Uterus (tissue), 4 donors: ENCODE results near the gene SLC25A47. TPM values are rescaled to one million over a fixed set of nuclear protein-coding genes. Genes with fewer than 3 reads are reported as not detected.

Experiments
- DNase-seq, 2 donors: peaks; one replicate each; pipeline ENCODE4 v3.0.0-alpha.2; 2019 to 2020
- H3K27ac ChIP-seq, 2 donors: fragments of 200-600 bp; sonication (generic); 1 replicate in 1 of 2; 2 replicates in 1 of 2; pipeline ENCODE4 v1.5.1; 2016 to 2018
- H3K27me3 ChIP-seq, 2 donors: fragments of 200-600 bp; sonication (generic); one replicate each; pipeline ENCODE4 v1.5.1; 2018 to 2019; ENCODE audit warnings: control low read depth in 1 of 2
- H3K36me3 ChIP-seq, 2 donors: fragments of 200-600 bp; sonication (generic); one replicate each; pipeline ENCODE4 v1.5.1; 2019; ENCODE audit warnings: control low read depth in 1 of 2
- H3K4me1 ChIP-seq, 2 donors: fragments of 200-600 bp; sonication (generic); one replicate each; pipeline ENCODE4 v1.5.1; 2018 to 2019; ENCODE audit warnings: control low read depth in 1 of 2
- H3K4me3 ChIP-seq, 2 donors: fragments of 200-600 bp; sonication (generic); 1 replicate in 1 of 2; 2 replicates in 1 of 2; pipeline ENCODE4 v1.5.1; 2018 to 2019; ENCODE audit warnings: mild to moderate bottlenecking in 1 of 2
- H3K9me3 ChIP-seq, 2 donors: fragments of 200-600 bp; sonication (generic); one replicate each; pipeline ENCODE4 v1.5.1; 2019; ENCODE audit warnings: control low read depth in 1 of 2
- POLR2A ChIP-seq, 2 donors: fragments of 450-650 bp; IDR thresholded peaks; one replicate each; pipeline ENCODE4 v1.6.1; 2016; ENCODE audit warnings: antibody characterized with exemption in 2 of 2, mild to moderate bottlenecking in 1 of 2, moderate library complexity in 1 of 2
- intact Hi-C: fragments of 100-400 bp; cut with DNase I; formaldehyde crosslinking; loops from one replicate; pipeline ENCODE4 v1.15.1; 2023; ENCODE audit warnings: low total_unique reads
- total RNA-seq, 4 donors: library from RNA; depleted of rRNA in 3 of 4; stranded (reverse); fragments of >200 nt in 3 of 4; gene quantifications; one replicate each; pipeline versions ENCODE4 v1.1.0 to v1.2.4, GENCODE V29; 2014 to 2023
- TF ChIP-seq, protein P1 (sequence below), 4 experiments: fragments of 200-600 bp in 2 of 4; fragments of 450-650 bp in 2 of 4; sonication (generic) in 2 of 4; IDR thresholded peaks; one replicate each; pipeline ENCODE4 v1.5.1; 2016 to 2019; ENCODE audit warnings: antibody characterized with exemption in 4 of 4, mild to moderate bottlenecking in 2 of 4, moderate library complexity in 1 of 4
- donor health status: DM: yes; HTN: yes; CAD: no.

SLC25A47 gene
- total RNA-seq, 4 donors from 2014 or later: not detected

DNA sequence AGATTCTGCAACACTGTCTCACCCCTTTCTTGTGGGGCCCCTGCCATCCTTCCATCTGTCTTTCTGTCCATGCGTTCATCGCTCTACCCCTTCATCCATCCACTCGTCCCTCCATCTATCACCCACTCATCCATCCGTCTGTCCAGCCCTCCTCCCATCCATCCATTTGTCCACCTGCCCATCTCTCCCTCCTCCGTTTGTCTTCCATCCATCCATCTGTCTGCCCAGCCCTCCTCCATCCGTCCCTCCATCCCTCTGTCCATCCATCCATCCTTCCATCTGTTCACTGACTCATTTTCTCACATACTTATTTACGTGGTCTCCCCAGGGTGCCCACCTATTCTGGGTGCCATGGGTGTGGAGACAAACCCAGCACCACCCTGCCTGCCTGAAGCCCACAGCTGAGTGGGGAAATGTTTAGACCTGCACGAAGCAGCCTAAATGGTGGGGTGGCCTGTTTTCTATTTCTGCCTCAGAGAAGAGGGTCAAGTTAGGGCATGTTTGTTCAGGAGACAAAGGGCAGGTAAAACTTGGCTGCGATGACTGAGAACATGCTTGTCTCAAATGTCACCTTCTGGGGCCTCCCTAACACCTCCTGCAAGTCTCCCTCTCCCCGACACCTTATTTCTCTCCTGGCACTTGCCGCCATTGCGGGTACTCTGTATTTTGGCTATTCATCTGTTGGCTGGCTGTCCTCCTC lies 2.8 kb upstream of the SLC25A47 start:
- Histone ChIP-seq H3K4me3 (no peak overlapping the region), H3K9me3 (no peaks in the 10 kb centered on the region), H3K36me3 (no peaks in the 10 kb centered on the region), H3K27me3 (no peaks in the 10 kb centered on the region), H3K4me1 (no peaks in the 10 kb centered on the region), H3K27ac (no peak overlapping the region)
- intact Hi-C loops: no loop called here
- no peak for TF ChIP-seq POLR2A (IDR thresholded peaks at IDR 0.05)
- TF ChIP-seq, protein P1, sequence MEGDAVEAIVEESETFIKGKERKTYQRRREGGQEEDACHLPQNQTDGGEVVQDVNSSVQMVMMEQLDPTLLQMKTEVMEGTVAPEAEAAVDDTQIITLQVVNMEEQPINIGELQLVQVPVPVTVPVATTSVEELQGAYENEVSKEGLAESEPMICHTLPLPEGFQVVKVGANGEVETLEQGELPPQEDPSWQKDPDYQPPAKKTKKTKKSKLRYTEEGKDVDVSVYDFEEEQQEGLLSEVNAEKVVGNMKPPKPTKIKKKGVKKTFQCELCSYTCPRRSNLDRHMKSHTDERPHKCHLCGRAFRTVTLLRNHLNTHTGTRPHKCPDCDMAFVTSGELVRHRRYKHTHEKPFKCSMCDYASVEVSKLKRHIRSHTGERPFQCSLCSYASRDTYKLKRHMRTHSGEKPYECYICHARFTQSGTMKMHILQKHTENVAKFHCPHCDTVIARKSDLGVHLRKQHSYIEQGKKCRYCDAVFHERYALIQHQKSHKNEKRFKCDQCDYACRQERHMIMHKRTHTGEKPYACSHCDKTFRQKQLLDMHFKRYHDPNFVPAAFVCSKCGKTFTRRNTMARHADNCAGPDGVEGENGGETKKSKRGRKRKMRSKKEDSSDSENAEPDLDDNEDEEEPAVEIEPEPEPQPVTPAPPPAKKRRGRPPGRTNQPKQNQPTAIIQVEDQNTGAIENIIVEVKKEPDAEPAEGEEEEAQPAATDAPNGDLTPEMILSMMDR (IDR thresholded peaks at IDR 0.05): no peak
- no peak for DNase-seq

DNA sequence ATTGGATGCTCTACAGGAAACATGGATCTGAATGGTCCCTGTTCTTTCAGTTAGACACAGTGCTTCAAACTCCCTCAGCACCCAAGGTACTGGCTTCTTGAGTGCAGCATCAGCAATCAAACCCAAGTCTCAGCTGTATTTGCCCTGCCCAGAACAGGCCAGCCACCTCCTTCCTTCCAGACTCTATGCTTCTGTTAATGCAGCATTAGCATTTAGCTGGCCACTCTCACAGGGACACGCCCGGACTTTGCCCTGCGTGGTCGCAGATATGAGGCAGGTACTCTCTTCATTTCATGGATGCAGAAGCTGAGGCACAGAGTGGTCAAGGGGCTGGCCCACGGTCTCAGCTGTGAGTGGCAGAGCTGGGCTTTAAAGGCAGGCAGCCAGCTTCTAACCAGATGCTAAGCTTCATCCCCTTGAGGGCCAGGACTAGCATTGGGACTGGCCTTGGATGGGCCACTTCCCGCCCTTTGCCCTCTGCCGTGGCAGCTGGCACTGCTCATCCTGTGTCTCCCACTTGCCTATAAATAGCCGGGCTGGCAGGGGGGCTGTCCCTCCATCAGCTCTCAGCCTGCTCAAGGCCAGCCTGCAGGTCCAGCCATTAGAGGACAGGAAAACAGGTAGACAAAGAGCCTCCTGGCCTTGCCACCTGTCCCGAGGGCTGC lies 1.5 kb upstream of the SLC25A47 start:
- TF ChIP-seq, protein P1 (IDR thresholded peaks at IDR 0.05): no peak
- no peak for TF ChIP-seq POLR2A (IDR thresholded peaks at IDR 0.05)
- no peaks in the 10 kb centered on the region for H3K27me3 ChIP-seq
- no peaks in the 10 kb centered on the region for H3K9me3 ChIP-seq

DNA sequence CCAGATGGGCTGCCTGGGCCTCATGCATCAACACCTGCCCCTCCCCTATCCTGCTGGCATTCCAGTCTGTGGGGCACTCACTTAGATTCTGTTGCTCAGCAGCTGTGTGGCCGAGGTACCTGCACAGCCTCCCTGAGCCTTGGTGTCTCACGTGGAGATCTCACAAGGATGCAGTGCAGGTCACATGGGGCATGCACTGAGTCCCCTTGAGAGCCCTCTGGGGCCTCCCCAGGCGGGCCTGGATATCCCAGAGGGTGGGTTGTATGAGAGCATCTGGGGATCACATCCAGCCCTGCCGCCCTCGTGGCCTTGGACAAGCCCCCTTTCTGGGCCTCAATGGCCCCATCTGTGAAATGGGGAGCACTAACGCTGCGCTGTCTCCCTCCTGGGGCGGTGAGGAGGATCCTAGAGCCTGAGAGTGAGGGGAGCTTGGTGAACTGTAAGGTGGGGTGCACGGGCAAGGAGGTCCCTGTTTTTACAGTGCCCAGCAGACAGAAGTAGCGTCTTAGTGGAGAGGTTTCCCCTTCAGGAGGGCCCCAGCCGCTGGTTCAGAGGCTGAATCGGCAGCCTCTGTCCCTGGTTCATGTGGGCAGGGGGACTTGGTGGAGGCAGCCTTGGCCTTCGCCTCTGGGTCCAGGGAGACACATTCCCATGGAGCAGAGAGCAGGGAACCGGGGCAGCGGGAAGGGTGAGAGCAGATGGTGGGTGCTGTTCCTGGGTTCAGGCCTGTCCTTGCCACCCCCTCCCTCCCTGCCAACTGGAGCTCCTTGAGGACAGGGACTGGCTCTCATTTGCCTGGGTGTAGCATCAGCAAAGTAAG lies 791 bp upstream of the SLC25A47 start:
- Histone ChIP-seq H3K27ac (no peak overlapping the region), H3K4me3 (no peak overlapping the region), H3K9me3 (no peaks in the 10 kb centered on the region), H3K4me1 (no peaks in the 10 kb centered on the region), H3K36me3 (no peaks in the 10 kb centered on the region), H3K27me3 (no peaks in the 10 kb centered on the region)
- TF ChIP-seq, protein P1 (IDR thresholded peaks at IDR 0.05): no peak
- no peak for TF ChIP-seq POLR2A (IDR thresholded peaks at IDR 0.05)
- DNase-seq: no peak
- intact Hi-C loops: no loop called here

More for the DNA sequence above, 1.5 kb upstream of the SLC25A47 start:
- Histone ChIP-seq H3K4me1 (no peaks in the 10 kb centered on the region), H3K36me3 (no peaks in the 10 kb centered on the region), H3K4me3 (no peak overlapping the region), H3K27ac (no peak overlapping the region)
- intact Hi-C loops: no loop called here
- DNase-seq: no peak

DNA sequence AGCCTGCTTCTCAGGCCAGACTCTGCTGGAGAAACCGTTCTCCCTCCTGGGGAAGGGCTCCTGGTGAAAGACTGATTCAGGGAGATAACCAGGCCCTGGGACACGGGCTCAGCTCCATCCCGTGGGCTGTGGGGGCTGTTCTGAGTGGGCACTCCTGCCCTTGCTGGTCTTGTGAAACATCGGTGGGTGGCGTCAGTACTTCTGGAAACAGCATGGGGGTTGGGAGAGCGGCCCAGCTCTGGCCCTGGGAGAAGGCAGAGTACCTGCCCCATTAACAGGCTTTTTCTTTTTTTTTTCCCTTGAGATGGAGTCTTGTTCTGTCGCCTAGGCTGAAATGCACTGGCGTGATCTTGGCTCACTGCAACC lies 786 bp downstream of the SLC25A47 start:
- Histone ChIP-seq H3K4me1 (no peaks in the 10 kb centered on the region), H3K9me3 (no peaks in the 10 kb centered on the region), H3K36me3 (no peaks in the 10 kb centered on the region), H3K4me3 (no peak overlapping the region), H3K27me3 (no peaks in the 10 kb centered on the region), H3K27ac (no peak overlapping the region)
- no peak for DNase-seq
- intact Hi-C loops: no loop called here
- TF ChIP-seq, protein P1 (IDR thresholded peaks at IDR 0.05): no peak
- no peak for TF ChIP-seq POLR2A (IDR thresholded peaks at IDR 0.05)

DNA sequence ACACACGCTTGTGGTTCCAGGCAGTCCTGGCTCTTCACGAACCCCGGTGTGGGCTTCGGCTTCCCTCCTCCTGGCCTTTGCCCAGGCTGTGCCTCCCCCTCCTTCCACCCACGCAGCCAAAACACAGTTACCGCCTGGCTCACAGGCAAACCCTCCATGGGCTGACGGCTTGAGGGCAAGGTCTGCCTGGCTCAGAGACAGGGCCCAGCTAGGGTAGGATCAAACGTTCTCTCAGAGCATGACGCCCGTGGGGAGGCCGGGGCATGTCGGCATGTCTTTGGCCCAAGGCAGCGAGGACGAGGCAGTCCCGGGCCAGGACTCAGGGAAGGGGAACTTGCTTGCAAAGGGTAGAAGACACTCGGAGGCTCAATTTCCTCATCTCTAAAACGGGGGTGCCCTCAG lies 2.1 kb downstream of the SLC25A47 start:
- no peak for TF ChIP-seq POLR2A (IDR thresholded peaks at IDR 0.05)
- TF ChIP-seq, protein P1 (IDR thresholded peaks at IDR 0.05): no peak
- no peak for DNase-seq
- intact Hi-C loops: no loop called here
- no peaks in the 10 kb centered on the region for H3K9me3 ChIP-seq
- no peaks in the 10 kb centered on the region for H3K27me3 ChIP-seq
- no peak overlapping the region for H3K4me3 ChIP-seq
- H3K27ac ChIP-seq: no peak overlapping the region
- no peaks in the 10 kb centered on the region for H3K4me1 ChIP-seq
- no peaks in the 10 kb centered on the region for H3K36me3 ChIP-seq
